CD4-positive, alpha-beta T cell (primary cell): Measurements from ENCODE around the gene CDH8. TPM values are rescaled to one million over a fixed set of nuclear protein-coding genes. Genes with fewer than 3 reads are reported as not detected.

Experiments
- ATAC-seq: fragments of 200-7000 bp; cut with Tn5 transposase; one replicate; pipeline ENCODE4 v1.10.0; 2022; ENCODE audit warnings: mild to moderate bottlenecking; ENCODE audit not compliant: poor library complexity
- CTCF ChIA-PET: fragments of 350-600 bp; sonication (Branson Sonifier 250); formaldehyde crosslinking; loops from one replicate; lab custom pipeline; 2021; ENCODE audit warnings: antibody characterized with exemption, inconsistent platforms; lab: Charles Lee
- POLR2A ChIA-PET: fragments of 350-600 bp; sonication (Branson Sonifier 250); formaldehyde crosslinking; loops from one replicate; lab custom pipeline; 2021; ENCODE audit warnings: antibody characterized with exemption, inconsistent platforms; lab: Charles Lee
- DNase-seq, 14 experiments: peaks; one replicate each; pipeline ENCODE4 v3.0.0-alpha.2; 2013 to 2020; ENCODE audit warnings: mixed read lengths in 2 of 14
- H3K27ac ChIP-seq, 2 donors: one replicate each; pipeline versions ENCODE4 v1.5.1 to v1.7.0; 2013; ENCODE audit warnings: low read length in 2 of 2, low read depth in 1 of 2, mild to moderate bottlenecking in 1 of 2
- H3K27me3 ChIP-seq, 2 experiments: 1 replicate in 1 of 2; 2 replicates in 1 of 2; pipeline versions ENCODE4 v1.6.1 to v1.7.0; 2013; ENCODE audit warnings: low read length in 2 of 2, control low read depth in 1 of 2, mild to moderate bottlenecking in 1 of 2, moderate library complexity in 1 of 2; ENCODE audit not compliant: insufficient read depth in 2 of 2, control insufficient read depth in 1 of 2
- H3K36me3 ChIP-seq: one replicate; pipeline ENCODE4 v1.6.1; 2013; ENCODE audit warnings: low read length, control low read depth; ENCODE audit not compliant: insufficient read depth
- H3K4me1 ChIP-seq: one replicate; pipeline ENCODE4 v1.6.1; 2013; ENCODE audit warnings: low read length, control low read depth; ENCODE audit not compliant: insufficient read depth
- H3K4me3 ChIP-seq: one replicate; pipeline ENCODE4 v1.5.1; 2013; ENCODE audit warnings: mild to moderate bottlenecking, low read length, moderate library complexity
- H3K9me3 ChIP-seq, 2 experiments: 1 replicate in 1 of 2; 2 replicates in 1 of 2; pipeline versions ENCODE4 v1.6.1 to v1.7.0; 2013; ENCODE audit warnings: low read length in 2 of 2, mild to moderate bottlenecking in 2 of 2, control low read depth in 1 of 2, moderate library complexity in 1 of 2; ENCODE audit not compliant: control insufficient read depth in 1 of 2, insufficient read depth in 1 of 2
- H3K27ac Mint-ChIP-seq: one replicate; pipeline ENCODE4 v1.8.0; 2020; ENCODE audit warnings: mixed read lengths
- H3K27me3 Mint-ChIP-seq: one replicate; pipeline ENCODE4 v1.8.0; 2021; ENCODE audit warnings: mixed read lengths
- H3K36me3 Mint-ChIP-seq: one replicate; pipeline ENCODE4 v1.8.0; 2021; ENCODE audit warnings: low read depth, mixed read lengths
- H3K4me1 Mint-ChIP-seq: one replicate; pipeline ENCODE4 v1.8.0; 2021; ENCODE audit warnings: low read depth, mixed read lengths
- H3K4me3 Mint-ChIP-seq: one replicate; pipeline ENCODE4 v1.8.0; 2020; ENCODE audit warnings: mild to moderate bottlenecking, mixed read lengths
- H3K9me3 Mint-ChIP-seq: one replicate; pipeline ENCODE4 v1.8.0; 2020; ENCODE audit warnings: mixed read lengths
- CTCF ChIP-seq: fragments of 200-600 bp; IDR thresholded peaks from one replicate; pipeline ENCODE4 v1.8.0; 2022; ENCODE audit warnings: antibody characterized with exemption, mild to moderate bottlenecking
- intact Hi-C, 2 experiments: fragments of 100-400 bp; cut with DNase I in 1 of 2; cut with micrococcal nuclease in 1 of 2; formaldehyde crosslinking; loops; one replicate each; pipeline versions ENCODE4 v1.15.1 to v1.9.0; 2023 to 2025; cut with DNase I, micrococcal nuclease
- total RNA-seq, 174 experiments: library from RNA in 2 of 174; stranded (reverse) in 2 of 174; gene quantifications; one replicate each; pipeline ENCODE4 v1.2.3 and lab custom pipeline; 2021 to 2026

CDH8 gene
- total RNA-seq, 2 experiments from 2014 or later: not detected

GRCh38 chr16:61770301-61770700 is 265.9 kb downstream of the CDH8 start:
- H3K27ac ChIP-seq: no peak overlapping the region
- POLR2A ChIA-PET: no interaction called here
- ATAC-seq: no peak
- no peaks in the 10 kb centered on the region for H3K27me3 ChIP-seq
- Mint-ChIP-seq H3K4me1 (no peaks in the 10 kb centered on the region), H3K36me3 (no peaks in the 10 kb centered on the region), H3K27me3 (no peaks in the 10 kb centered on the region), H3K27ac (no peak overlapping the region), H3K9me3 (peaks cover 6% of the 10 kb centered on the region), H3K4me3 (no peak overlapping the region)
- no peaks in the 10 kb centered on the region for H3K4me1 ChIP-seq
- H3K4me3 ChIP-seq: no peak overlapping the region
- no peak for DNase-seq
- H3K36me3 ChIP-seq: no peaks in the 10 kb centered on the region
- H3K9me3 ChIP-seq: peaks cover 0 to 7% of the 10 kb centered on the region in 2 experiments
- no peak for TF ChIP-seq CTCF
- intact Hi-C loops: no loop called here
- CTCF ChIA-PET: no interaction called here

- peaks cover 0 to 9% of the 10 kb centered on the region in 2 experiments for H3K9me3 ChIP-seq
- H3K27me3 Mint-ChIP-seq: no peaks in the 10 kb centered on the region
- H3K4me1 Mint-ChIP-seq: no peaks in the 10 kb centered on the region
- ChIA-PET CTCF (no interaction called here), POLR2A (no interaction called here)
- H3K4me3 Mint-ChIP-seq: no peak overlapping the region
- ATAC-seq (no peak), DNase-seq (no peak)
- no peaks in the 10 kb centered on the region for H3K36me3 Mint-ChIP-seq
- H3K36me3 ChIP-seq: no peaks in the 10 kb centered on the region
- no peaks in the 10 kb centered on the region for H3K4me1 ChIP-seq
- H3K9me3 Mint-ChIP-seq: peaks cover 13% of the 10 kb centered on the region
- no peak for TF ChIP-seq CTCF
- H3K27me3 ChIP-seq: no peaks in the 10 kb centered on the region
- H3K4me3 ChIP-seq: no peak overlapping the region
- no peak overlapping the region for H3K27ac ChIP-seq
- no peak overlapping the region for H3K27ac Mint-ChIP-seq
- intact Hi-C loops: no loop called here
These were observed 272.2 kb downstream of the CDH8 start for GRCh38 chr16:61763991-61764390.

GRCh38 chr16:61763013-61763412 is 273.2 kb downstream of the CDH8 start:
- DNase-seq (no peak), ATAC-seq (no peak)
- no peak overlapping the region for H3K27ac Mint-ChIP-seq
- peaks cover 14% of the 10 kb centered on the region for H3K9me3 Mint-ChIP-seq
- Histone ChIP-seq H3K27ac (no peak overlapping the region), H3K36me3 (no peaks in the 10 kb centered on the region), H3K4me1 (no peaks in the 10 kb centered on the region), H3K4me3 (no peak overlapping the region), H3K27me3 (no peaks in the 10 kb centered on the region), H3K9me3 (peaks cover 0 to 10% of the 10 kb centered on the region in 2 experiments)
- intact Hi-C loops: no loop called here
- ChIA-PET POLR2A (no interaction called here), CTCF (no interaction called here)
- no peaks in the 10 kb centered on the region for H3K27me3 Mint-ChIP-seq
- H3K4me1 Mint-ChIP-seq: no peaks in the 10 kb centered on the region
- no peaks in the 10 kb centered on the region for H3K36me3 Mint-ChIP-seq
- H3K4me3 Mint-ChIP-seq: no peak overlapping the region
- TF ChIP-seq CTCF: no peak
